ENCODE measurements around the gene TOR1AIP2.

- TF ChIP-seq EZH2 (IDR thresholded peaks at IDR 0.05) (no peak), FOXP2 (optimal IDR thresholded peaks at IDR 0.05; ENCODE audit: control extremely low read depth, extremely low read length, insufficient read depth) (no peak)
These were observed 6.1 kb upstream of the TOR1AIP2 start for GRCh38 chr1:179883745-179884138.
